Cardiac fibroblast (primary cell): ENCODE measurements around the gene PPFIBP2.

ENCODE experiments used
- DNase-seq, 2 donors: peaks; one replicate each; pipeline versions ENCODE4 v3.0.0 to v3.0.0-alpha.2; 2010; ENCODE audit warnings: low read depth in 2 of 2
- H3K4me3 ChIP-seq, 2 donors: replicated peaks in 1 of 2; 1 replicate in 1 of 2; 2 replicates in 1 of 2; pipeline ENCODE4 v1.5.1; 2011; ENCODE audit warnings: low read depth in 2 of 2, low read length in 2 of 2, mild to moderate bottlenecking in 2 of 2, moderate library complexity in 1 of 2
- CTCF ChIP-seq: IDR thresholded peaks from one replicate; pipeline ENCODE4 v1.5.1; 2011; ENCODE audit warnings: low read depth, mild to moderate bottlenecking, low read length, inconsistent platforms

Gene PPFIBP2

DNA sequence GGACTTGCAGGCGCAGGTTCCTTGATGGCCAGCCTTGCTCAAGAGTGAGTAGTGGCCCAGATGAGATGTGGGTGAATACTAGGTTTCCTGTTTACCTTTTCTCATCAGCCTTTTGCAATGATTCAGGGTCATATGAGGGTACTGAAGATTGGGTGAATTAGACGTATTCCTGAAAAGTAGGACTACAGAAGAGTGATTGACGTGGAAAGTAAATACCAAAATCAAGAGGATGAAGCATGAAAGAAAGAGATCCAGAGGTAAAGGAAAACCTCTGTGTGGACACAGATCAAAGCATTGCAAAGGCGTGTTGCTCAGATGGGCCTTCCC is 99.6 kb downstream of the PPFIBP2 start:
- H3K4me3 ChIP-seq, result no peak overlapping the region
- no peak for TF ChIP-seq CTCF
- DNase-seq, result no peak

DNA sequence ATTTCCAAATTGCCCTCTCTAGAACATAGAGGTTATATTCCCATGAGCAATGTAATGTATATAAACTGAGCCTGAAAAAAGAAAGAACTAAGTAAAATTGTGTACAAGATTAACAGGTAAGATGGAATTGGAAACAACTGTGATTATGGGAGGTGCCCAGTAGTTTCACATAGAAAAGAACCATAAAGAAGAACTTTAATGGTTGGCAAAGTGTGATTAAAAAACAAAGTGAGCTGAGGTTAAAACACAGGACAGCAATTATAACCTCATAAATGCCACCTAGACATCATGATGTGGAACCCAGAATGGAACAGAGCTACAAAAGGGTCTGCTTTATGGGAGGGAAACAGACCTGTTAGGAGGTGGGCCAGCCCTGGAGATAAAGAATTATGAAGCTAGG is 100.9 kb downstream of the PPFIBP2 start:
- TF ChIP-seq CTCF, result no peak
- DNase-seq, result no peak
- H3K4me3 ChIP-seq, result no peak overlapping the region

DNA sequence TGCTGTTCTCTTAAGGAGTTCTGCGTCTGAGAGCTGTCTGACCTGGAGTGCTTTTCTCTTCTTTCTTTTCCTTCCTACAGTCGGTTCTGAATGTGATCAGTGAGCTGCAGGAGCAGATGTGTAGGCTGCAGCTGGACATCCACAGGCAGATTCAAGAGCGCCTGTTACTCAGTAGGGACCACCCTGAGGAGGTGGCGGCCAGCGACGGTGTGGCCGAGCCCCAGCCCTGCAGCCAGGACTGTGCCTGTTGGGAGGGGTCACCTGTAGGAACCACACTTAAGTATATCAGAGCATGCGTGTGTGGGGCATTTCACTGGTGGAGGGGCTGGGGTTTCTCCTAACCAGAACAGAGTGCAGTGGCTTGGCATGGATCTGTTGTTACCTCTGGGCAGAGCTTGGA is 103.2 kb downstream of the PPFIBP2 start:
- H3K4me3 ChIP-seq, result no peak overlapping the region
- no peak for DNase-seq
- no peak for TF ChIP-seq CTCF

- TF ChIP-seq CTCF, result no peak
- H3K4me3 ChIP-seq, result no peak overlapping the region
- no peak for DNase-seq
Observed at GRCh38 chr11:7619322-7619721, 105.5 kb downstream of the PPFIBP2 start.

DNA sequence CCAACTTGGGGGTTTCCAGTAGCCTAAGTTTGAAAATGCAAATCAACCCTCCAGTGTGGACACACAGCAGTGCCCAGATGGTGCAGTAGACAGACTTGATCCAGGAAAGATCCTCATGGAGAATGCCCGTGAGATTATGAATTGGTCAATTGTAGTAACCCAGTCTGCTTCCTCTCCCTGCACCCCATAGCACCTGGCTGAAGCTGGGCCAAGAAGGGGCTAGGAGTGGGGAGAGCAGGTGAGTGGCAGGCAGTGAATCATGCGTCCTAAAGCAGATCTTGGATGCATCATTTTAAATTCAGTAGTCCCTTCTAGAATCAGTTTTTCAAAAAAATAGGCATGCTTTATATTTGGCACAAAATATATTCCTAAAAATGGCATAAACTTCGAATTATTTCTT is 107.3 kb downstream of the PPFIBP2 start:
- H3K4me3 ChIP-seq, result no peak overlapping the region
- no peak for DNase-seq

GRCh38 chr11:7621554-7621953 is 107.8 kb downstream of the PPFIBP2 start:
- TF ChIP-seq CTCF, result no peak
- no peak overlapping the region for H3K4me3 ChIP-seq
- DNase-seq, result no peak

More for the DNA sequence above, 107.3 kb downstream of the PPFIBP2 start:
- TF ChIP-seq CTCF, result no peak

GRCh38 chr11:7622721-7623120 is 108.9 kb downstream of the PPFIBP2 start:
- TF ChIP-seq CTCF, result no peak
- no peak overlapping the region for H3K4me3 ChIP-seq
- DNase-seq, result no peak
